Glomerular visceral epithelial cell (primary cell): ENCODE results near the gene CLIP2.
"Not testable (repeated sequence)": the region's sequence is repeated elsewhere in the genome, so short reads cannot be mapped to it uniquely, and the experiment has no call there.

Experiments
- DNase-seq: peaks from one replicate; pipeline ENCODE4 v3.0.0-alpha.2; 2016; ENCODE audit errors: extremely low spot score

The CLIP2 gene

DNA sequence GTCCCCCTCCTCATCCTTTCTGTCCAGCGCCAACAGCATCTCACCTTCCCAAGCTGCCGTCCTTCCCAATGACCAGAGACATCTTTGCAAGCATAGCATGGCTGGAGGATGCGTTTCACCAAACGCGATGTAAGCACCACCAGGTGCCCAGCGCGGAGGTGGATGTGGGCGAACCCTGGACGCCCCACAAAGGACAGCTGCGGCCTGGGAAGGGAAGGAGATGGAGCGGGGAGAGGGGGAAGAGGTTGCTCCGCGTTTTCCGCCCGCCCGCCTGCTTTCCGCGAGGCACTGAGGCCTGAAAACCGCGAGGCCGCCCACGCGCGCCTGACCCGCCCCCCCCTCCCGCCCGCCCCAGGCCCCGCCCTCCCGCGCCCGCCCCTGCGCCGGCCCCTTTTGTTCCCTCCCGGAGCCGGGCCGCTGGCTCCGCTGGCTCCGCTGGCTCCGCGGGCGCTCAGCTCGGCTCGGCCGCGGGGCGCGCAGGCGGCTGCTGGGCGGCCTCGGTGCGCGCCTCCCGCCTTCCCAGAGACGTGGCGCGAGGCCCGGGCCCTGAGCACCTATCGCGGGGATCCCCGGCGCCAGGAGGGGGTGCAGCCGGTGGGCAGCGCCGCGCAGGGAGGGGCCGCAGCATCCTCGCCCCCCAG lies at the start of gene CLIP2:
CLIP2 (plus strand) TSS at position 390 of the 641 bp plus-strand sequence. CDS start 28,140 bp downstream, outside the sequence.
- peak; percentile 82 for DNase-seq

DNA sequence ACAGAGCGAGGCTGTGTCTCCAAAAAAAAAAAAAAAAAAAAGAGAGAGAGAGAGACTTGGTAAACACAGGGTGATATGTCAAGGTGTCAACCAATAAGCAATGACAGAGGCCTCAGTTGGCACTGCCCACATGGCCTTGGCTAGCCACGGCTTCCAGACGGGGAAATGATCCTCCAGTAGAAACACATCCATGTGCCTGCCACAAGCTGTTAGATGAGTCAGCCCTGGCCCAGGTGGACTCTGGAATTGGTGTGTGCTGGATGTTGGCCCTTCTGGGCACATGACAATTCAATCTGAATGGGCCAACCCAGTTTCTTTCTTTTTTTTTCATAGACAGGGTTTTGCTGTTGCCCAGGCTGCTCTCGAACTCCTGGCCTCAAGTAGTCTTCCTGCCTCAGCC lies 48.7 kb upstream of the CLIP2 start:
- DNase-seq = no peak

DNA sequence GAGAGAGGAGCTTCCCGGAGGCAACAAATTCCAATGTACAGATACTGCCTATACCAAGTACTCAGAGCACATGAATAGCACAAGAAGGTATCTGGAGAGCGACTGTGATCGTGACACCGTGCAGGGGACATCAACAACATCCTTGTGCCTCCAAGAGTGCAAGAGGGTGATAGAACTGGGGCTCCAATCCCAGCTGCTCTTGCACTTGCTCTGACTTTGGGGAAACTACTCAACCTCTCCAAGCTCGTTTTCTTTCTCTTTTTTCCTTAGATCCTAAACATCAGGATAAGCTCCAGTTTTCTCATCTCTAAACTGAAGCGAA lies 47.1 kb upstream of the CLIP2 start:
- no peak for DNase-seq

DNA sequence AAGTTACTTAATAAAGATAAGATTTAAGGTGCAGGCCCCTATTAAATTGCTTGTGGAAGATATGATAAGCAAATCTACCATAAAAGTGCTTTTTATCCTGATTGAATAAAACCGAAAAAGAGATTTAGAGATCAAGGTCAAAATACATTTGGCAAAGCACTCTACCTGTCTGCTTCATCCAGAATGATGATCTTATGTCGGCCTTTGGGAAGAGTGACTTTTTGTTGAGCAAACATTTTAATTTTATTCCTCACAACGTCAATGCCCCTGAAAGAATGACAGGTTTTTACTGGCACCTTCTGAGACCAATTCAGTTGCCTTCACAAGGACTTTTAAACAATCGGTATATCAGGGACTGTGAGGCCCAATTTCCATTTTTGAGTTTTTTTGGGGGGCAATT lies 42.7 kb upstream of the CLIP2 start:
- DNase-seq = no peak

DNA sequence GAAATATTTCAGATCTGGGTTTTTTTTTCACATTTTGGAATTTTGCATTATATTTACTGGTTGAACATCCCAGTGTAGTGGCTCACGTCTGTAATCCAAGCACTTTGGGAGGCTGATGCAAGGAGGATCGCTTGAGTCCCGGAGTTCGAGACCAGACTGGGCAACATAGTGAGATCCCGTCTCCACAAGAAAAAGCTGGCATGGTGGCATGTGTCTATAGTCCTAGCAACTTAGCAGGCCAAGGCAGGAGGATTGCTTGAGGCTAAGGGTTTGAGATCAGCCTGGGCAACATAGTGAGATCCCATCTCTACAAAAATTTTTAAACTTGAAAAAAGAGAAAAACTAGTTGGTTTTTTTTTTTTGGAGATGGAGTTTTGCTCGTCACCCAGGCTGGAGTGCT lies 41.1 kb upstream of the CLIP2 start:
- DNase-seq = no peak

DNA sequence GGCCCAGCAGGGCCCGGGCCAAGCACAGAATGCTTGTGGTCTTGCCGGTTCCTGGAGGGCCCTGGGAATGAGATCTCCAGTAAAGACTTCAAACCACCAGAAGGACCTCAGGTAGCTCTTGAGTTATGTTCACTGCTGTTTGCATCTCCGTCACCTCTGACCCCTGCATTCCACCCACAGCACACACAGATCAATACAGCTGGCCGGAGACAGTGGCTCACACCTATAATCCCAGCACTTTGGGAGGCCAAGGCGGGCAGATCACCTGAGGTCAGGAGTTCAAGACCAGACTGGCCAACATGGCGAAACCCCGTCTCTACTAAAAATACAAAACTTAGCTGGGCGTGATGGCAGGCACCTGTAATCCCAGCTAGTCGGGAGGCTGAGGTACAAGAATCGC lies 40.1 kb upstream of the CLIP2 start:
- not testable (repeated sequence) for DNase-seq

DNA sequence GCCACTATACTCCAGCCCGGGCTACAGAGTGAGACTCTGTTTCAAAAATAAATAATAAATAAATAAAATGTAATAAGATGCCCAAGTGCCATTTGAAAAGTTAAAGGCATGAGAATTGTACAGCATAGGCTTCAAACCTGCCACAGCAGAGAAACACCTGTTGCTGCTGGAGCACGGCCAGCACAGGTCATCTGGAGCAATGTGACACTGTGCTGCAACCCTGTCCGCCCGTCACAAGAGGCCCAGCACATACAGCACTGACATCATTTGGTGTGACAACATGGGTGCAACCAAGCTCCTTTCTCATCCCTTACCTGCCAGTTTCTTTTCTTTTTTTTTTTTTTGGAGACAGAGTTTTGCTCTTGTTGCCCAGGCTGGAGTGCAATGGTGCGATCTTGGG lies 36.3 kb upstream of the CLIP2 start:
- no peak for DNase-seq

DNA sequence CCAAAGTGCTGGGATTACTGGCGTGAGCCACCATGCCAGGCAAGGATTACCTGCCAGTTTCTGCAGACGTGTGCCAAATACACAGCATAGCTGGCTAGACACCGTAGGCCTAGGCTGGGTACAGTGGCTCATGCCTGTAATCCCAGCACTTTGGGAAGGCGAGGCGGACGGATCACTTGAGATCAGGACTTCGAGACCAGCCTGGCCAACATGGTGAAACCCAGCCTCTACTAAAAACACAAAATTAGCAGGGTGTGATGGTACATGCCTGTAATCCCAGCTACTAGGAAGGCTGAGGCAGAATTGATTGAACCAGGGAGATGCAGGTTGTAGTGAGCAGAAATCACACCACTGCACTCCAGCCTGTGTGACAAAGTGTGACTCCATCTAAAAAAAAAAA lies 35.9 kb upstream of the CLIP2 start:
- no peak for DNase-seq

DNA sequence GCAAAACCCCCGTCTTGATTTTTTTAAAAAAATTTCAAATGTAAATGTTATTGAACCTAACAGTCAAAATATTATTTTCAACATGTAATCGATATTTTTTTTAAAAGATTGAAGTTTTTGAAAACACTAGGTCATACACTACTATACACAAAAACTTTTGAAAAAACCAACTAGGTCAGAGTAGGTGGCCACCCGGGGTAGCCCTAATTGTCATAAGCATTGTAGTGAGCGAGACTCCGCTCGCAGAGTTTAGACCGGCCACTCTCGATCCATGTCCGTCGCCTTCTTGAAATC lies 35.4 kb upstream of the CLIP2 start:
- DNase-seq = no peak

DNA sequence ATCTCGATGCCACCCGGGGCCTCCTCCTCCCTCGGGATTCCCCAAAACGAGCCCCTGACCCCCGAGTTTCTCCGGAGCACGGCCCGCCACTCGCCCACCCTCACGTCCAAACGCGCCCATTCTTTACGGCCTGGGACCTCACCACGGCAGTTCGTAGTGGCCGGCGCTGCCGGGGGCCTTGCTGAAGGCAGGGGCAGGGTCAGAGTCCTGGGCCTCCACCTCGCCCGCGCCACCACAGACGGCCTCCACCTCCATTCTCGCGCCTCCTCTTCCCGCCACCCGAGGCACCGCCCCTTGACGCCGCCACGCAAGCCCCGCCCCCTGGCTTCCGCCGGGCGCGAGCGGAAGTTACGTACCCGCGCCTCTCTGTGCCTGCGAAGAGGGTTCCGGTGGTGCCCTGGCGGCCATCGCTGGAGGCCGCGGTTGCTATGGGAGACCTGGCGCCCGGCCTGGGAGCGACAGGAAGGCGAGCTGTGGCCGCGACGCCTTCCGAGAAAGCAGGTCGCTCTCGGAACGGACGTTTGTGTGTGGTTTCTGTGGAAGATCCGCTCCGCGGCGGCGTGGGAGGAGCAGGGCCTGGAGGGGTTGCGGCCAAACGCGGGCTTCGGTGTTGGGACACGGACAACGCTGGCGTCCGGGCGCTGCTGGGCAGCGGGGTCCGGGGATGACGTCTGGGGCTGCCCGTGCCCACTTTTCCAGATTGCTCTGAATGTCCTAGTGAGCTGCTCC lies 34.9 kb upstream of the CLIP2 start, which contains the start of gene RFC2:
RFC2 (minus strand) TSS at position 271 of the 729 bp plus-strand sequence; CDS start at position 255, 16 bp downstream.
- DNase-seq = peak; percentile 97

DNA sequence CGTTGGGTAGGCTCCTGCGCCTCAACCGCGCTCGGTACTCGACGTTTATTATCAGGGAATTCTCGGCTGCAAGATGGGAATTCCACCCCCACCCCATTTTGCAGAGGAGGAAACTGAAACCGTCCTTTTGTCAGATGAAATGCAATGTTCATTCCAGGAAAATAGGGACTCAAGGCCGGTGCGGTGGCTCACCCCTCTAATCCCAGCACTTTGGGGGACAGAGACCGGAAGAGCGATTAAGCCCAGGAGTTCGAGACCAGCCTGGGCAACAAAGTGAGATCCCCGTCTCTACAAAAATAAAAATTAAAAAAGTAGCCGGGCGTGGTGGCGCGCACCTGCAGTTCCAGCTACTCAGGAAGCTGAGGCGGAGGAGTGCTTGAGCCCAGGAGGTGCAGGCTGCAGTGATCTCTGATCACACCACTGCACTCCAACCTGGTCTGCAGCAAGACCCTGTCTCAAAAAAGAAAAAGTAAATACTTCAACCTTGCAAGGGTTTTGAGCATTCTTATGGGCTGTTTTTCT lies 34.3 kb upstream of the CLIP2 start:
- DNase-seq = no peak

DNA sequence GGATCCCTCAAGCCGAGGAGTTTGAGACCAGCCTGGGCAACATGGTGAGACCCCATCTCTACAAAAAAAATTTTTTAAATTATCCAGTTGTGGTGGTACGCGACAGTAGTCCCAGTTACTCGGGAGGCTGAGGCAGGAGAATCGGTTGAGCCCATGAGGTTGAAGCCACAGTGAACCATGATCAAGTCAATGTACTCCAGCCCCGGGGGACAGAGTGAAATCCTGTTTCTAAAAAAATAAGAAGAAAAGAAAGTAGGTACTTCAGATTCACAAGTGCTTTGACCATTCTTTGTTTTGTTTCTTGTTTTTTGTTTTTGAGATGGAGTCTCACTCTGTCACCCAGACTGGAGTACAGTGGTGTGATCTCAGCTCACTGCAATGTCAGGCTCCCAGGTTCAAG lies 33.7 kb upstream of the CLIP2 start:
- DNase-seq = not testable (repeated sequence)

DNA sequence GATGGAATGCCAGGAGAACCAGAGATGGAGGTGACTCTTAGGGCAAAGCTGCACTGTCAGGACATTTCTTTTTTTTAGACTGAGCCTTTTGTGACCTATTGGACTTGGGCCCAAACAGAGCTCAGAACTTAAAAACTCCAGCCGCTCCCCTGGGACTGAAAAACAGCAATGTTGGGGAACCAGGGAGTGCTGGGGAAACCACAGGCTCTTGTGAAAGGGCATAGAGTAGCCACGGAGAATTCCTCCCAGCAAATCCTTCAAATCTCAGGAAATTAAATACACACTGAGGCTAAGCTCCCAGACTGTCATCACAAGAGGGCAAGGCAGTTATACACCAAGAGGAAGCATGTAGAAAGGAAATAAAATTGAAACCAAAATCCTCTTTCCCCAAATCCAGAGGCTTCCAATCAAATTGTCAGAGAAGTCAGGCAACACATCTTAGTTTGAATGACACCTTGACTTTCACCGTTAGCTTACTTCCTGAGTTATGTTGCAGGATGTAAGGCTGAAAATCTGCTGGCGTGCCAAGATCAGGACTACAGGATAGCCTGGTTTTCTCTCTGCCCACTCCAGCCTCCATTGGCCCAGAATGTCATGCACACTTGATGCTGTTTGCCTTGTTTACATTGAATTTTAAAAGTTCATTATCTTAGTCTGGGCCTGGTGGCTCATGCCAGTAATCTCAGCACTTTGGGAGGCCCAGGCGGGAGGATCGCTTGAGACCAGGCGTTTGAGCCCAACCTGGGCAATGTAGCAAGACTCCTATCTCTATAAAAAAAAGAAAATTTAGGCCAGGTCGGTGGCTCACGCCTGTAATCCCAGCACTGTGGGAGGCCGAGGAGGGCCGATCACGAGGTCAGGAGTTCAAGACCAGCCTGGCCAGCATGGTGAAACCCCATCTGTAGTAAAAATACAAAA lies 32.5 kb upstream of the CLIP2 start:
- no peak for DNase-seq

DNA sequence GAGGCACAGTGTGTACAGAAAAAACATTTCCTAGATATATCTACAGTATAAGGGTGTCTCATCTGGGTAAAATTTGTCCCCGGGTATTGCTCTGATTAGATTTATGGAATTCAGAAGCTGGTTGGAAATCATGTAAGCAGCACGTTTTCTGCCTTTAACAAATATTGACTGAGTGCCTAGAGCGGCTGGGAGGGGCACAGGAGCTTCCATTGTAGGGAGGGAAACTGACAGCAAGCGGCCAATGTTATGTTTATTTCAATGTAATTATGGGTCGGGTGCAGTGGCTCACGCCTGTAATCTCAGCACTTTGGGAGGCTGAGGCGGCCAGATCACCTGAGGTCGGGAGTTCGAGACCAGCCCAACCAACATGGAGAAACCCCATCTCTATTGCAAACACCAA lies 30.6 kb upstream of the CLIP2 start:
- no peak for DNase-seq

DNA sequence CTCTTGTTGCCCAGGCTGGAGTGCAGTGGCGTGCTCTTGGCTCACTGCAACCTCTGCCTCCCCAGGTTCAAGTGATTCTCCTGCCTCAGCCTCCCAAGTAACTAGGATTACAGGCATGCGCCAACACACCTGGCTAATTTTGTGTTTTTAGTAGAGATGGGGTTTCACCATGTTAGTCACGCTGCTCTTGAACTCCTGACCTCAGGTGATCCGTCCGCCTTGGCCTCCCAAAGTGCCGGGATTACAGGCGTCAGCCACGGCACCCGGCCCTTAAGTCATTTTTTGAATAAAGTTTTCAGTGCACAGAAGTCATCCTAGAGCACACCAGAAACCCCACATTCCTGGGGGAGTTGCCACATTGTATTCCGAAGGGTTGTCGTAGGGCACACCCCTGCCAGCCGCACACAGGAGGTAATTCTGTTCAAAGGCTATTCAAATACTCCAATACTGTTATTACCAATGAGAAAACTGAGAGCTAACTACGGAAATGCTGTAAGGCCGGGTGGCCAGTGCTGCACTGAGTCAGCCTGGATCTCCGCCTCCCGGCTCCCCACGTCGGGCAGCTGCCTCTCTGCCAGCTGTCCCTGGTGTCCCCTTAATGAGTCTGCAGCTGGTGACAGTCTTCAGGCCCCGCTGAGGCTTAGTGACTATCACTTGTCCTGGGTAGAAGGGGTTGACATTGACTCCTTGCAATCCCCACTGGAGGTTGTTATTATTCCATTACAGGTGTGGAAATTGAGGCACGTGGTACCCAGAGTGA lies 26.4 kb upstream of the CLIP2 start:
- DNase-seq = no peak

DNA sequence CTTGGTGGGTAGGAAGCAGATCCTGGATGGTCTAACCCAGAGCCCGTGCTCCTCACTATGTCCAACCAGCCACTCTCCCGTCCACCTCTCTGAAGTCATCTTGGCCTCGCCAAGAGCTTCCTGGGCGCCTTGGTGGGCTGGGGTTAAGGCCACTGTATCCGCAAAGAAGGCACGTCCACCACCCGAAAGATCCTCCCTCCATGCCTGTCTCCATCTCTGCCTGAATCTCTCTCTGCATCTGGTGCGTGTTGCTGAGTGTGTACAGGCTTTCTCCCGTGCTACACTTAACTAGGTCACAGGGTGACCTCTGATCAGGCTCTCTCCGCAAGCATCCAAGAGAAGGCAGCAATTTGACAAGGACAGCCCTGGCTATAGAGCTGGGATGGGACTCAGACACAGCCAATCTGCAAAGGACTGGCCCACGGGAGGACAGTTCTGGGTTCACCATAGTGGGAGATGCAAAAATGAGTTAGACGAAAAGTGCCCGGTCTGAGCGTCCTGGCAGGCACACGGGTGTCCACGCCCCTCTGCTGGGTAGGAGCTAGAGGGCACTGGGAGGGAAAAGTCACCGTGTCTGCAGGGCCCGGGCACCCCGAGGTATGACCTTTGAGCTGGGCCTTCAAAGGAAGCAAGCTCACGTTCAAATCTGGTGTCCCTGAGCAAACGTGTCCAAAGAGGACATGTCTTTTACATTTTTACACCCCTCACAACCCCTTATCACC lies 25.6 kb upstream of the CLIP2 start:
- DNase-seq = no peak

DNA sequence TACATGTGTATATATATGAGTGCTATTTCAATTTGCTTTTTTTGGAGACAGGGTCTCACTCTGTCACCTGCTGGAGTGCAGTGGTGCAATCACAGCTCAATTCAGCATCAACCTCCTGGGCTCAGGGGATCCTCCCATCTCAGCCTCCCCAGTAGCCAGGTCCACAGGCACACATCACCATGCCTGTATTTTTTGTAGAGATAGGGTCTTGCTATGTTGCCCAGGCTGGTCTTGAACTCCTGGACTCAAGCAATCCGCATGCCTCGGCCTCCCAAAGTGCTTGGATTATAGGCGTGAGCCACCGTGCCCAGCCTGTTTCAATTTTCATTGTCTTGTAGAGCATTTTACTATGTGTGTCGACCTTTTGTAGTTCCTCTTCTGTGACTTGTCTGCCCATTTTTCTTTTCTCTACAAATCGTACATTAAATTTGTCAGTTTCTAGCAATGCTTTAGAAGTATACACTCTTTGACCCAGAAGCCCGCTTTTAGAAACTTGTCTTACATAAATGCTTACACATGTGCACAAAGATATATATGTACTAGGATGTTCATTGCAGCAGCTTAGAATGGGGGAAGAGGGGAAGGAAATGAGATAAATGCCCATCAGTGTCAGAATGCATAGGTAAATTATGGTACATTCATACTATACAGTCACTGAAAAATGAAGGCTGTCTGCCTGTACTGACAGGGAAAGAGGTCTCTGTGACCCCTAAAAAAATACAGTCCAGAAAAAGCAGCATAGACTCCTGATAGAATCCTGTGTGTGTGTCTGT lies 22.8 kb upstream of the CLIP2 start:
- no peak for DNase-seq

DNA sequence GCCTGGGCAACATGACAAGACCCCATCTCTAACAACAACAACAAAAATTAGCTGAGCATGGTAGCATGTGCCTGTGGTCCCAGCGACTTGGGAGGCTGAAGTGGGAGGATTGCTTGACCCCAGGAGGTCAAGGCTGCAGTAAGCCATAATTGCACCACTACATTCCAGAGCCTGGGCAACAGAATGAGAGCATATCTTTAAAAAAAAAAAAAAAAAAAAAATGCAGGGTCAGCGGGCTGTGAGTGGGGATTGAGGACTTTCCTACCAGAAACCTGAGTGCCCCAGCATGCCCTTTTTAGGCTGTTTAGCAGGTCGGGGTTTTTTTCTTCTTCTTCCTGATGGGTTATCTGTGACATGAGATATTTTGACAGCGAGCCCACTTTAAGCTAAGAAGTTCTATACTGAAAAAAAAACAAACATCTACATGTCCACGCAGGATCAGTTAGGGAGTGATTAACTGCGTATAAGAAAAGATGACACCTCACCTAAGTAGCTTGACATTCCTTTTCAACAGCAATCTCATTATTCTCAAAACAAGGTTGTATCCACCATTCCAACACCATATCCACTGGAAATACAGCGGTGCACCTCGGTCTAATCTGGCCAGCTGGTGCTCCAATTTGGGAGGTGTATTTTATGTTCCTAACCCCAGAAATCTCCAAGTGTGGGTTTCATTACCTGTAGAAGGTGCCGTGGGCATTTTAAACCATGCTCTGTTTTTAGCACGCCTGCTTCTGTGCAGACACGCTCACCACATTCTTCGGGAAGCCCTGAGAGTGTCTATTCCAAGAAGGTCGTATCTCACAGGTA lies 21.2 kb upstream of the CLIP2 start:
- DNase-seq = no peak

DNA sequence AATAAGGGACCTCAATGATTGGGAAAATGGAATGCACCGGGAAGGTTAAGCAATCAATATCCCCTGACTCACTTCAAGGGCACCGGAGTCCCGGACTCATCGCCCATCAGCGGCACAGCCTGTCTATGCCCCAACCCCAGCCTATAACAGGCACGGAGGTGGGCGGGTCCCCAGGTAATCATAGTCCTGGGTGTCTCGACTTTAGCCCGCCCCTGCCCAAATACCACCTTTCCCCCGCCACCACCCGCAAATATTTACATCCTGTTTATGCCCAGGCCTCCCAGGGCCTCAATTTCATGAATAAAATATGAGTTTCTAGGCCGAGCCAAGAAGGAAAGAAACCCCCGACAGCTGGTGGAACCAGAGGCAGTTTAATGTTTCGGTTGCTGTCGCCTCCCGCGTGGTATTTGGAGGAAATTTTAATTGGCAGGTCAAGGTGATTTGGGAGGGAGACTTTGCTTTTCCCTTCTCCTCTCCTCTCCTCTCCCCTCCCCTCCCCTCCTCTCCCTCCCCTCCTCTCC lies 19.4 kb upstream of the CLIP2 start:
- peak; percentile 51 for DNase-seq
